C4-2B (cell line): ENCODE measurements around the gene INAVA.

Experiments
- CTCF ChIP-seq: fragments of 450-650 bp; conservative IDR thresholded peaks from 2 replicates; pipeline ENCODE4 v1.5.1; 2017; ENCODE audit warnings: mild to moderate bottlenecking
- ZFX ChIP-seq: fragments of 450-650 bp; IDR thresholded peaks from 2 replicates; pipeline ENCODE4 v1.6.1; 2017

GRCh38 chr1:200951016-200951415 lies 56.3 kb downstream of the INAVA start:
- TF ChIP-seq CTCF, result no peak
- TF ChIP-seq ZFX, result no peak
